Middle frontal gyrus (tissue), 1 donor: ENCODE measurements around the gene PTPN14.
"Not testable (repeated sequence)": the region's sequence is repeated elsewhere in the genome, so short reads cannot be mapped to it uniquely, and the experiment has no call there.

Experiments used
- DNase-seq: peaks from one replicate; pipeline ENCODE4 v3.0.0-alpha.2; 2015; ENCODE audit warnings: low spot score; ENCODE audit errors: extremely low spot score

Gene PTPN14

GRCh38 chr1:214542275-214543199 lies 8.9 kb downstream of the PTPN14 start:
- no peak for DNase-seq

DNA sequence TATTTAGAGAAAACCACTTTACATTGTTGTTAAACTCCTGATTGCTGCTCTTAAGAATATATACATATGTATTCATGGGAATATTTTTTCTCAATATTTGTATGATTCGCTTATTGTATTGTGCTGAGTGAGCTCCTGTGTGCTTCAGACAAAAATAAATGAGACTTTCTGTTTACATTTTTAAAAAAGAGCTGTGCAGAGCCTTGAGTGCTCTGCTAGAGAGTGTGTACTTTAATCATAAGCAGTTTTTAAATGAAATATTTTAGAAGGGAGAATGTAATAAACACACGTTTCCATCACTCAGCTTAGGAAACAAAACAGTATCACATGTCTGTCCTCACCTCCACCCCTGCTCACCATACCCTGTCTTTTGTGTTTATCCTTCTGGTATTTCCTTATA lies 9.7 kb downstream of the PTPN14 start:
- DNase-seq, result no peak

DNA sequence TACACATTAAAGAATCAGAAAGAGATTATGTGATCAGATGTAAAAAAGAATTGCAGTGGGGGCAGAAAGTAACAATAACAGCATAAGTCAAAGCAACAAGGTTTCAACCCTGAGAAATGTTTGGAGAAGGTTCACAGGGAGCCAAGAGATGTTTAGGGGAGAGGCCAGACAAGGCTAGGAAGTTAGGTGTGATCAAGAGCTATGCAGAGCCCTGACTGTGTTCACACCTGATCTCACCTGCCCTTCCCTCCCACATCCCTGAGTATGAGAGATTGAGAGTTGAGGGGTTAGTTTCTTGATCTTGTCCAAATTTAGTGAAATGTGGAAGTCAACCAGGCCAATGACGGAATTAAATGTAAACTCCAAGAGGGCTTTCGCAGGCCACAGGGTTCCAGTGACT lies 10.2 kb downstream of the PTPN14 start:
- no peak for DNase-seq

DNA sequence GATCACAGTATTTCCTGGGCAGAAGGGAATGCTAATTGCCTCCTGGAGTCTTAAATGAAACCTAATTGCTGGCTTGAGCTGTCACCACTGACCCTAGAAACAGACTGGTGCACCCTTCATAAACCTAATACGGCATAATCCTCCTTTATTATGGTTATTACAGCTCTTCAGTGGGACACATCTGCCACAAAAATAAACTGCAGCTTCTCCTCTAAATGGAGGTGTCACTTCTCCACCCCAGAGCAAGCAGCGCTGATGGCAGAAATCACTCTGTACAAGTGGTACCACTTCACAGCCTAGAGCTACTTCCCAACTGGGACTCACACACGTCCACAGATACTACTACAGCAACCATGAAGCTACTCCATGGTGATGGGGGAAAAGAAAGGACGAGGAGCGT lies 11.1 kb downstream of the PTPN14 start:
- DNase-seq, result no peak

- DNase-seq, result no peak
Measured at GRCh38 chr1:214538496-214538895, 12.9 kb downstream of the PTPN14 start.

GRCh38 chr1:214537872-214538473 lies 13.4 kb downstream of the PTPN14 start:
- DNase-seq, result no peak

GRCh38 chr1:214537219-214537618 lies 14.2 kb downstream of the PTPN14 start:
- no peak for DNase-seq

GRCh38 chr1:214532070-214532469 lies 19.3 kb downstream of the PTPN14 start:
- DNase-seq, result no peak

- no peak for DNase-seq
Measured at GRCh38 chr1:214525535-214526019, 25.8 kb downstream of the PTPN14 start.

- no peak for DNase-seq
Measured at GRCh38 chr1:214524824-214525223, 26.6 kb downstream of the PTPN14 start.

GRCh38 chr1:214523124-214523824 lies 28.1 kb downstream of the PTPN14 start:
- DNase-seq, result no peak

DNA sequence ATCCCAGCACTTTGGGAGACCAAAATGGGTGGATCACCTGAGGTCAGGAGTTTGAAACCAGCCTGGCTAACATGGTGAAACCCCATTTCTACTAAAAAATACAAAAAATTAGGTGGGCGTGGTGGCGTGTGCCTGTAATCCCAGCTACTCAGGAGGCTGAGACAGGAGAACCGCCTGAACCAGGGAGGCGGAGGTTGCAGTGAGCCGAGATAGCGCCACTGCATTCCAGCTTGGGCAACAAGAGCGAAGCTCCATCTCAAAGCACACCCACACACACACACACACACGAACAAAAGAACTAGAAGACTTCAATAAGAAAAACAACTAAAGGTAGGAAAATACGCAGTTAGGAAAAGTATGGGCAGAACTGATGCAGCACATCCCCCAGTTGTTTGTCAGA lies 29.9 kb downstream of the PTPN14 start:
- DNase-seq, result not testable (repeated sequence)

DNA sequence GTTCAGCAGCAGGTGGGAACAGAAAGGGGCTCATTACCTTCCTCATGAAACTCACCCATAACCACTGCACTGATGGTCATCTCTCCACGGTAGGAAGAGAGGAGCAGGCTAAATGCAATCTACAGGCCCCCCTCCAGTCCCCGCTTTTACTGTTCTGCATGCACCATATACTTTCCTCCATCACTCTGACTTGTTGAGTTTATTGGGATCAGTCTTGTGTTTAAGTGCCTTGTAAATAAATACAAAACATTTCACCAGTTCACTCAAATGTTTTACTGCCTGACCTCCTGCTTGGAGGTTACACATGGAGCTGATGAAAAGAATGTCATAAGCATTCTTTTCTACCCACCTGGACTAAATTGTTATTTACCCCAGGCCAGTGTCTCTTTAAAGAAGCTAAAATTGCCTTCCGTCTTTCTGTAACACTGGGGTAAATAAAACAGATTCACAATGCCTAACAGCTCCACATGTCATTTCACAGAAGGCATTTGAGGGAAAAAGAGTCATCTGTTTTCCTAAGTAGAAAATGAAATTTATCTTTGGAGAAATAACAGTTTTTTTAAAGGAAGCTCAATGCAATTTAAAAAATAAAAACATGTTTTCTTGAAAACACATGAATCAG lies 30.7 kb downstream of the PTPN14 start:
- DNase-seq, result no peak

- no peak for DNase-seq
Measured at GRCh38 chr1:214518361-214518760, 33.0 kb downstream of the PTPN14 start.

DNA sequence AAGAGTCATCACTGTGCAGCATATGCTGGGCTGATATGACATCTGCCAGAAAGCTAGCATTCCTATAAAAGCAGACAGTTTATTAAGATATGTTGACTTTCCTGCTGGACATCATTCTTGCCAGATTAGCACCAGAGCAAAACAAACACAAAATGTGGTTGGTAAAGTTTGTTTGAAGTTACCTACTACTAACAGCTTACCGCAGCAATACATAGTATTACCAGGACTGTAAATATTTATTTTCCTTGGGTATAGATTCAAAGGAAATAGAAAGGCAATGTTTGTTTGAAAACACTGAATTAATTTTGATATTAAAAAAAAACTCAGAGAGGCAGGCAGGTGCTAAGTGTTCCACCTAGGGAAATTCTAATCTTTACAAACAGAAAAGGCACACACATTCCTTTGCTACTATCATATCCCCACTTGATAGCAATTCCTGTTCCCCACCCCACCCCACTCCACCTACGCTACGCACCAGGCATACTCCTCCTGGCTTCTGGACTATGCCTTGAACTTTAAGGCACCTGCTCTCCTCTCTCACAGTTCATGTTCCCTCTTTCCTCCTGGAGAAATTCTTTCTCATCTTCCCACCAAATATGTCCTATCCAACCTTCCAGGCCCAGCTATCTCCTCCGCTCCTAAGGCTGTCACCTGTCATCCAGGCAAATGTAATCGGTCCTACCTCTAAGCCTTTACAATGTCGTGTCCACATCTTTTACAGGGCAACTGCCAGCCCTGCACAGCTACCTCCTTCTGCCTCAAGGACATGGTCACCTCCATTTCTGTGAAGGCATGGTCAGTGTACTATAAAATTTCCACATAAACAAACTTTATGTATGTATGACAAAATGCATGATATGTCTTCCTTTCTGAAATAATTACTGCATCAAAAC lies 34.7 kb downstream of the PTPN14 start:
- no peak for DNase-seq

DNA sequence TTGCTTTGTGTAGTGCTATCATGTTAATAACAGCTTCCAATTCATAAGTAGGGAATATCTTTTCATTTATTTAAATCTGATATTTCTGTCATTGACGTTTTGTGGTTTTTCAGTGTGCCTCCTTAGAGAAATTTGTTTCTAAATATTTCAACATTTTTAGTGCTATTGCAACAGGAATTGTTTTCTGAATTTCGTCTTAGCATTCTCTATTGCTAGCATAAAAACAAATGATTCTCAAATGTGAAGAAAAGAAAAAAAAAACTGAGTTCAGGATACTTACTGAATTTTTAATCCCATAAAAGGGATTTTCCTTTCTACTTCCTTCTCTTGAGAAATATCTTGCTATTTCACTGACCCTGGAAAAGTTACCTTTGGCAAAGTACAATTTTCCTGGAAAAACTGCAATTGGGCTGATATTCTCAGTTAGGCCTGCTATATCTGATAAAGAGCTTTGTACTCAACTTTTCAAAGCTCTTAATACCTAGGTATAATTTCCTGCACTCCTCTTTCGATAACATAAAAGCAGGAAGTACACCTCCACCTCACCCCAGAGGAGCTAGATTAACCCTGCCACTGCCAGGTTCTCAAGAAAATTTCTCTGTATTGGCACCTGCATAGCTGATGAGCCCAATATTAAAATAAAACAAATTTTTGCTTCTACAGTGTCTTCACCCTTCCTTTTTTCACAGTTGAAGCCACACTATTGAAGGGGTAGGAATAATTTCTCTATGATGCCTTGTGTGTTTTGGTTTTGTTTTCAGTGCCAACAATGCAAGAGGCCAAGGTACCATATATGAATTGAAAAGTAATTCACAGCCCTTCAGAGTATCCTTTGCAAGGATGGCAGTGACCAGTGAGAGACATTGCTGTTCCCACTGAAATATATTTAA lies 35.6 kb downstream of the PTPN14 start:
- DNase-seq, result no peak

DNA sequence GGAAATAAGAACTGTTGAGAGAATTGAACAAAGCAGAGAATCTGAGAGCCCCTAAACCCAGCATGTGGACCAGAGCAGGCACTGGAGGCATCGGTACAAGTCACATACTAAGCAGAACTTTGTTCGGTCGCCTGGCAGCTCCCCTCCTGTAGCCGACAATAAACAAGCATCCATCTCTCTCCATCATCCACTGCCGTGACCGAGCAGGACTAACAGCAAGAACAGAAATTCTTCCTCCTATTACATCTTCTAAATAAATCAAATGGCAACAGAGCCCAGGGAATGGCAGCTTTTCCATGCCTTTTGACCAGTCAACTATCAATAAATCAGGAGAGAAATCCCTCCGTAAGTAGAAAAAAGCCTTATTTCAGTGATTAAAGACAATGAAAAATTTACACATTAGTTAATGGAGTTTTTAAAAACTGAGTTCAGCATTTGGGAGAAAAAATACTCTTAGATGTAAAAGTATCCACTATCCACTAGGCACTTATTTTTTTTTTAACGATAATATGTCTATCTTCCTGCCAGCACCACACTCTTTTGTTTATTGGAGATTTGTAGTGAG lies 36.5 kb downstream of the PTPN14 start:
- no peak for DNase-seq

GRCh38 chr1:214514032-214514818 lies 37.2 kb downstream of the PTPN14 start:
- no peak for DNase-seq
